Activated CD8-positive, alpha-beta memory T cell treated with anti-CD3 and anti-CD28 coated beads, Interleukin-2, amount 50 U/mL, for 4 hours (primary cell): Measurements from ENCODE around the gene SKIC8.

Experiments used
- DNase-seq: peaks from one replicate; pipeline ENCODE4 v3.0.0-alpha.2; 2020

SKIC8 gene

GRCh38 chr15:78321786-78322185 lies 22.4 kb upstream of the SKIC8 start:
- DNase-seq, result no peak

GRCh38 chr15:78321041-78321570 lies 21.7 kb upstream of the SKIC8 start:
- DNase-seq, result no peak

GRCh38 chr15:78320183-78320582 lies 20.8 kb upstream of the SKIC8 start:
- DNase-seq, result no peak

GRCh38 chr15:78319588-78319987 lies 20.2 kb upstream of the SKIC8 start:
- no peak for DNase-seq

GRCh38 chr15:78317145-78317836 lies 17.9 kb upstream of the SKIC8 start:
- DNase-seq, result no peak

GRCh38 chr15:78316283-78317083 lies 17.1 kb upstream of the SKIC8 start:
- DNase-seq, result no peak

- no peak for DNase-seq
These were observed 16.4 kb upstream of the SKIC8 start for GRCh38 chr15:78315686-78316282.

- DNase-seq, result no peak
These were observed 14.8 kb upstream of the SKIC8 start for GRCh38 chr15:78314181-78314581.

- DNase-seq, result no peak
These were observed 14.0 kb upstream of the SKIC8 start for GRCh38 chr15:78313383-78313782.

- no peak for DNase-seq
These were observed 13.5 kb upstream of the SKIC8 start for GRCh38 chr15:78312957-78313356.

- DNase-seq, result no peak
These were observed 13.1 kb upstream of the SKIC8 start for GRCh38 chr15:78312536-78312935.

- DNase-seq, result no peak
These were observed 11.9 kb upstream of the SKIC8 start for GRCh38 chr15:78311292-78311691.

GRCh38 chr15:78308422-78309032 lies 9.1 kb upstream of the SKIC8 start:
- peak; percentile 37 for DNase-seq

- no peak for DNase-seq
These were observed 8.6 kb upstream of the SKIC8 start for GRCh38 chr15:78307976-78308375.

GRCh38 chr15:78306176-78306774 lies 6.9 kb upstream of the SKIC8 start:
- DNase-seq, result no peak

- DNase-seq, result no peak
These were observed 5.0 kb upstream of the SKIC8 start for GRCh38 chr15:78304216-78305066.

- no peak for DNase-seq
These were observed 3.3 kb upstream of the SKIC8 start for GRCh38 chr15:78302579-78303312.

GRCh38 chr15:78301828-78302227 lies 2.4 kb upstream of the SKIC8 start:
- DNase-seq, result no peak

- DNase-seq, result no peak
These were observed 1.9 kb upstream of the SKIC8 start for GRCh38 chr15:78301326-78301725.

GRCh38 chr15:78292219-78292618 lies 7.2 kb downstream of the SKIC8 start:
- DNase-seq, result no peak

- DNase-seq, result no peak
These were observed 7.7 kb downstream of the SKIC8 start for GRCh38 chr15:78291698-78292097.
